Suppressor macrophage treated with lipopolysaccharide for 1 hour (primary cell): ENCODE measurements around the gene ZIC5.

Experiments used
- DNase-seq, 3 donors: peaks; one replicate each; pipeline ENCODE4 v3.0.0-alpha.2; 2020 to 2022

The ZIC5 gene

GRCh38 chr13:99987154-99988019, 15.8 kb upstream of the ZIC5 start:
- DNase-seq, result no peak

- no peak for DNase-seq
Measured at GRCh38 chr13:99986741-99987140, 15.2 kb upstream of the ZIC5 start.

GRCh38 chr13:99985886-99986527, 14.4 kb upstream of the ZIC5 start:
- DNase-seq, result no peak

- DNase-seq, result peak in 1 of 3 donors; percentile 23
Measured at GRCh38 chr13:99985241-99985874, 13.8 kb upstream of the ZIC5 start.

GRCh38 chr13:99984461-99985240, 13.1 kb upstream of the ZIC5 start:
- no peak for DNase-seq

GRCh38 chr13:99983499-99984401, 12.2 kb upstream of the ZIC5 start:
- no peak for DNase-seq

- DNase-seq, result no peak
Measured at GRCh38 chr13:99982731-99983498, 11.3 kb upstream of the ZIC5 start.

- peak; percentile 43 to 71 (median 62) for DNase-seq
Measured at GRCh38 chr13:99982036-99982730, 10.6 kb upstream of the ZIC5 start.

- no peak for DNase-seq
Measured at GRCh38 chr13:99981735-99982035, 10.1 kb upstream of the ZIC5 start, which contains the start of gene ZIC2. ZIC2 (plus strand) TSS chr13:99981784; CDS start chr13:99982065, 281 bp downstream.

- peak in 2 of 3 donors; percentile 53 to 64 for DNase-seq
Measured at GRCh38 chr13:99980824-99981734, 9.5 kb upstream of the ZIC5 start.

- peak; percentile 75 to 91 (median 78) for DNase-seq
Measured at GRCh38 chr13:99980201-99980823, 8.7 kb upstream of the ZIC5 start.

GRCh38 chr13:99979453-99980200, 8.1 kb upstream of the ZIC5 start:
- no peak for DNase-seq

GRCh38 chr13:99978799-99979452, 7.4 kb upstream of the ZIC5 start:
- DNase-seq, result no peak

GRCh38 chr13:99977912-99978798, 6.6 kb upstream of the ZIC5 start:
- DNase-seq, result no peak

- DNase-seq, result peak in 1 of 3 donors; percentile 42
Measured at GRCh38 chr13:99977334-99977911, 5.9 kb upstream of the ZIC5 start.

GRCh38 chr13:99976575-99976974, 5.0 kb upstream of the ZIC5 start:
- DNase-seq, result no peak
